WERI-Rb-1 (cell line): ENCODE measurements around the gene RAB27A.

Experiments used
- DNase-seq: peaks from one replicate; pipeline ENCODE4 v3.0.0-alpha.2; 2020
- H3K27ac ChIP-seq: fragments of 250-450 bp; sonication (Bioruptor Pico); 2 replicates; pipeline ENCODE4 v1.5.1; 2020; ENCODE audit warnings: mild to moderate bottlenecking, moderate library complexity
- H3K27me3 ChIP-seq: fragments of 250-450 bp; sonication (Bioruptor Pico); 2 replicates; pipeline ENCODE4 v1.5.1; 2021; ENCODE audit warnings: mild to moderate bottlenecking, low read depth, moderate library complexity; ENCODE audit not compliant: insufficient read depth, severe bottlenecking
- H3K36me3 ChIP-seq: fragments of 250-450 bp; sonication (Bioruptor Pico); 2 replicates; pipeline ENCODE4 v1.5.1; 2020; ENCODE audit warnings: mild to moderate bottlenecking, moderate library complexity
- H3K4me3 ChIP-seq: 2 replicates; pipeline ENCODE4 v1.5.1; 2011; ENCODE audit warnings: low read depth, mild to moderate bottlenecking, control low read depth, low read length
- H3K9me3 ChIP-seq: fragments of 250-450 bp; sonication (Bioruptor Pico); 2 replicates; pipeline ENCODE4 v1.5.1; 2021; ENCODE audit warnings: mild to moderate bottlenecking, moderate library complexity; ENCODE audit not compliant: severe bottlenecking
- CTCF ChIP-seq: IDR thresholded peaks from 2 replicates; pipeline ENCODE4 v1.5.1; 2011; ENCODE audit warnings: low read depth, mild to moderate bottlenecking, control low read depth, inconsistent platforms, low read length

RAB27A gene

GRCh38 chr15:55221090-55222011 is 68.3 kb downstream of the RAB27A start:
- TF ChIP-seq CTCF, result no peak
- Histone ChIP-seq H3K9me3 (no peaks in the 10 kb centered on the region), H3K36me3 (no peaks in the 10 kb centered on the region; the same call in 1 of the 2 replicates), H3K27me3 (no peaks in the 10 kb centered on the region), H3K27ac (no peak overlapping the region), H3K4me3 (no peak overlapping the region)
- DNase-seq, result no peak

- Histone ChIP-seq H3K36me3 (no peaks in the 10 kb centered on the region; the same call in 1 of the 2 replicates), H3K27ac (no peak overlapping the region), H3K9me3 (no peaks in the 10 kb centered on the region), H3K4me3 (no peak overlapping the region), H3K27me3 (no peaks in the 10 kb centered on the region)
- no peak for TF ChIP-seq CTCF
- no peak for DNase-seq
These were observed 69.0 kb downstream of the RAB27A start for GRCh38 chr15:55220606-55221005.

GRCh38 chr15:55218056-55218455 is 71.6 kb downstream of the RAB27A start:
- Histone ChIP-seq H3K27me3 (no peaks in the 10 kb centered on the region), H3K9me3 (no peaks in the 10 kb centered on the region), H3K36me3 (no peaks in the 10 kb centered on the region), H3K27ac (no peak overlapping the region), H3K4me3 (no peak overlapping the region)
- TF ChIP-seq CTCF, result no peak
- no peak for DNase-seq

GRCh38 chr15:55204464-55204863 is 85.1 kb downstream of the RAB27A start:
- Histone ChIP-seq H3K27ac (no peak overlapping the region), H3K36me3 (no peaks in the 10 kb centered on the region), H3K9me3 (no peaks in the 10 kb centered on the region), H3K27me3 (no peaks in the 10 kb centered on the region), H3K4me3 (no peak overlapping the region)
- no peak for TF ChIP-seq CTCF
- no peak for DNase-seq

- Histone ChIP-seq H3K36me3 (no peaks in the 10 kb centered on the region), H3K27me3 (no peaks in the 10 kb centered on the region), H3K4me3 (no peak overlapping the region), H3K27ac (no peak overlapping the region), H3K9me3 (no peaks in the 10 kb centered on the region)
- no peak for DNase-seq
- TF ChIP-seq CTCF, result no peak
These were observed 87.4 kb downstream of the RAB27A start for GRCh38 chr15:55202206-55202605.

- Histone ChIP-seq H3K27ac (no peak overlapping the region), H3K9me3 (no peaks in the 10 kb centered on the region), H3K4me3 (no peak overlapping the region), H3K27me3 (no peaks in the 10 kb centered on the region), H3K36me3 (peaks cover 14% of the 10 kb centered on the region)
- DNase-seq, result no peak
- no peak for TF ChIP-seq CTCF
These were observed 90.9 kb downstream of the RAB27A start for GRCh38 chr15:55198706-55199105.
